A549 treated with AZD9567 at 1 μM for 4 hours (cell line): ENCODE results near the gene ADH1B. TPM values are rescaled to one million over a fixed set of nuclear protein-coding genes. Genes with fewer than 3 reads are reported as not detected.

Source experiments
- total RNA-seq: library from RNA; stranded (reverse); fragments of 200-300 nt; extraction: Qiagen RNA extraction; gene quantifications from 5 replicates; pipeline ENCODE4 v1.2.3, GENCODE V29; 2022; ENCODE audit not compliant: insufficient read depth

Gene ADH1B
- not detected in 5 replicates for total RNA-seq

DNA sequence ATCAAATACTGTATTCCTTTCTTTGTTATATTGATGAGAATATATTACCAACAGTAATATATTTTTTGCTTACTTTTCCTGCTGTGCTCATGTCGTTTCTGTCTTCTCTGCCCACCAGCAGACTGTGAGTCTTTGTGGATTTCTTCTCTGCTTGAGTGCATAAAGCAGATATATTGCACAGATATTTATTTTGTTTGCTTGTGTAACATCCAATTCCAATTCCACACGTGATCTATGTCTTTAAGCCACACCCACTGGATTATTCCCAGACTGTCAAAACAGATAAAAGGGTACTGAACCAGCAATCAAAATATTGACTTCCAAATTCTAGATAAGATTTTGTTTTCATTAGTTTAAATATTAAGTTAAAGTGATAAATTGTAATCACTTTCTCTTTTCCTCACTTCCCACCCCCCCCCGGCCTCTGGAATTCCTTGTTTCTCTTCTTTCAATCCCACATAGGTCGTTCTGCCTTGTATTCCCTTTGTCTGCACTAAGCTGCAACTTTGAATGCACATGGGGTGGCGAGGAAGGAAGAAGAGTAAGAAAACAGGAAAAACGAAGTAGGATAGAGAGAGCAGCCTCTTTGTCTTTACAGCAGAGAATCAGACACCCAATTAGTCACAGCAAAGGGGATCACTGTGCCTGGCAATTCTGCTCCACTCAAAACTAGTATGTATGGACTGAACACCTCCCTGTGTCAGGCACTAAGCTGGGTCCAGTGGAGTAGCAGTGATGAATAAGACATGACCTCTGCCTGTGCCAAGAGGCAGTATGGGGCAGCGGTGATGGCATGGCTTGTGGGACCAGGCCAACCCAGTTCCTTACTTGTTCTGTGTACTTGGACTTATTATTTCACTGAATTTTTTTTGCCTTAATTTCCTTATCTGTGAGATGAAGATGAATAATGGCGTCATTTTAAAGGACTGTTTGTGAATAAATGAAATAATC lies at the start of gene ADH1B:
Gene ADH1B (minus strand): TSS at position 161 of the 951 bp plus-strand sequence. CDS start 70 bp downstream, at position 91.

GRCh38 chr4:99352602-99353537 lies 31.7 kb upstream of the ADH1B start, which contains the start of gene ADH1C:
Gene ADH1C, minus strand, starts transcription at chr4:99352746. Its CDS starts 71 bp downstream, at chr4:99352675.

DNA sequence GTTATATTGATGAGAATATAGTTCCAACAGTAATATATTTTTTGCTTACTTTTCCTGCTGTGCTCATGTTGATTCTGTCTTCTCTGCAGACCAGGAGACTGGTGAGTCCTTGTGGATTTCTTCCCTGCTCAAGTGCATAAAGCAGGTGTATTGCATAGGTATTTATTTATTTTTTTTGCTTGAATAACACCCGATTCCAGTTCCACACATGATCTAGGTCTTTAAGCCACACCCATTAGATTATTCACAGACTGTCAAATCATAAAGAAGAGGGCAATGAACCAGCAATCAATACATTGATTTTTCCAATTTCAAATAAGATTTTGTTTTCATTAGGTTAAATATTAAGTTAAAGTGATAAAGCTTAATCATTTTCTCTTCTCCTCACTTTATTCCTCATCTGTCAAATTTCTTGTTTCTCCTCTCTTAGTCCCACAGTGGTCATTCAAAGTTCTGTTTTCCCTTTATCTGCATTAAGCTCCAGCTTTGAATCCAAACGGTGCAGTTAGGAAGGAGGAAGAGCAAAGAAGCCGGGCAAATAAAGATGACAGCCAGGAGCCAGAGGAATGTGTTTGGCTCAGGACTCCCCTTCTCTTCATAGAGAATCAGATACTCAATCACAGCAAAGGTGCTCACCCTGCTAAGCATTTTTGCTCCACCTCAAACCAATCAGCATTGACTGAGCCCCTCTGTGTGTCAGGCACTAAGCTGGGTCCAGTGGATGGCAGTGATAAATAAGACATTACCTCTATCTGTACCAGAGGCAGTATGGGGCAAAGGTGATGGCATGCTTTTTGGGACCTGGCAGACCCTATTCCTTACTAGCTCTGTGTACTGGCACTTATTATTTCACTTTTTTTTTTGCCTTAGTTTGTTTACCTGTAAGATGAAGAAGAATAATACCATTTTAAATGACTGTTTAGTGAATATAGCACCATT lies 30.1 kb downstream of the ADH1B start, which contains the start of gene ADH1A:
Gene ADH1A (minus strand): TSS at position 138 of the 939 bp plus-strand sequence. CDS start 71 bp downstream, at position 67.

Other genes starting within 250 kb of the ADH1B start
- gene ADH5, start 232.6 kb downstream of the ADH1B start, total RNA-seq: 102 to 113 TPM (median 106 TPM) in 5 replicates
- not detected in 5 replicates for gene ADH4, start 177.1 kb downstream of the ADH1B start, total RNA-seq
- 0.02 to 0.05 TPM in 2 of 5 replicates, not detected in the others for gene ADH6, start 102.2 kb downstream of the ADH1B start, total RNA-seq
- not detected in 5 replicates for gene ADH1A, start 30.4 kb downstream of the ADH1B start, total RNA-seq
- gene ADH1C, start 31.3 kb upstream of the ADH1B start, total RNA-seq: not detected in 5 replicates
- gene ADH7, start 113.9 kb upstream of the ADH1B start, total RNA-seq: not detected in 5 replicates
- not detected in 5 replicates for gene C4orf17, start 189.6 kb upstream of the ADH1B start, total RNA-seq
- 3.4 to 4.3 TPM (median 3.8 TPM) in 5 replicates for gene TRMT10A, start 242.6 kb upstream of the ADH1B start, total RNA-seq